ENCODE results near the gene LRRC3C.

LRRC3C gene

DNA sequence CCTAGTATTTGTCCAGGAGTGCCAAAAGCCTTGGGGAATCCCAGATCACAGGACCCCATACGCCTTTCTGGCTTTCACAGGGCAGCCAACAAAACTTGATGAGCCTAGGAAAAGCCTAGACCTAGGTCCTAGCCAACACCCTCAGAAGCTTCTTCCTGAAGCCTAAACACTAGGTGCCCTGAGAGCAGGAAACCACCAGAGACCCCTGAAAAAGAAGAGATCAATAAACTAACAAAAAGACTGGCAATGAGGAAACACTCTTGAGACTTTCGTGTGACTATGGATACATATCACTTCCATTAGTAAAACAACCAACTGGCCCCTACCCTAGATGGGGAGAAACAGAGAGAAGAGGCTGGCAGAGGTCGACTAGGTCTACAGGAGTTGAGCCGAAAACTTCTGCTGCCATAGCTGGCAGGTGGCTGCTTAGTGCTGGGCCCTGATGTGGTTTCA, 1.4 kb upstream of the LRRC3C start:
- Histone ChIP-seq H3K9me2 (replicated peaks; ENCODE audit: insufficient read depth, low read length) (no peaks in the 10 kb centered on the region), H3F3A (ENCODE audit: insufficient read depth) (no peaks in the 10 kb centered on the region), H3K27me3 (ENCODE audit: low read length) (no peaks in the 10 kb centered on the region), H4K20me1 (ENCODE audit: low read depth, low read length) (no peaks in the 10 kb centered on the region), H3K4me3 (ENCODE audit: insufficient read depth, low read length, poor library complexity, severe bottlenecking) (peak overlapping the region; percentile 90), H3K27ac (ENCODE audit: low read depth, low read length) (no peak overlapping the region), H3K4me2 (ENCODE audit: low read depth, low read length, poor library complexity, severe bottlenecking) (peak overlapping the region; percentile 89), H3K79me2 (ENCODE audit: insufficient read depth, low read length) (peaks cover 31% of the 10 kb centered on the region), H3K9me3 (ENCODE audit: insufficient read depth, low read length) (no peaks in the 10 kb centered on the region), H3K36me3 (ENCODE audit: low read length) (no peaks in the 10 kb centered on the region), H2AFZ (ENCODE audit: low read depth, low read length, severe bottlenecking) (no peak overlapping the region), H3K9ac (ENCODE audit: low read length) (peak overlapping the region; percentile 78)
- TF ChIP-seq, protein P1, sequence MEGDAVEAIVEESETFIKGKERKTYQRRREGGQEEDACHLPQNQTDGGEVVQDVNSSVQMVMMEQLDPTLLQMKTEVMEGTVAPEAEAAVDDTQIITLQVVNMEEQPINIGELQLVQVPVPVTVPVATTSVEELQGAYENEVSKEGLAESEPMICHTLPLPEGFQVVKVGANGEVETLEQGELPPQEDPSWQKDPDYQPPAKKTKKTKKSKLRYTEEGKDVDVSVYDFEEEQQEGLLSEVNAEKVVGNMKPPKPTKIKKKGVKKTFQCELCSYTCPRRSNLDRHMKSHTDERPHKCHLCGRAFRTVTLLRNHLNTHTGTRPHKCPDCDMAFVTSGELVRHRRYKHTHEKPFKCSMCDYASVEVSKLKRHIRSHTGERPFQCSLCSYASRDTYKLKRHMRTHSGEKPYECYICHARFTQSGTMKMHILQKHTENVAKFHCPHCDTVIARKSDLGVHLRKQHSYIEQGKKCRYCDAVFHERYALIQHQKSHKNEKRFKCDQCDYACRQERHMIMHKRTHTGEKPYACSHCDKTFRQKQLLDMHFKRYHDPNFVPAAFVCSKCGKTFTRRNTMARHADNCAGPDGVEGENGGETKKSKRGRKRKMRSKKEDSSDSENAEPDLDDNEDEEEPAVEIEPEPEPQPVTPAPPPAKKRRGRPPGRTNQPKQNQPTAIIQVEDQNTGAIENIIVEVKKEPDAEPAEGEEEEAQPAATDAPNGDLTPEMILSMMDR (IDR thresholded peaks at IDR 0.05; ENCODE audit: insufficient read depth, low read length, poor library complexity, severe bottlenecking): no peak
- no peak for TF ChIP-seq EZH2phosphoT487 (conservative IDR thresholded peaks at IDR 0.05; ENCODE audit: low read length)

DNA sequence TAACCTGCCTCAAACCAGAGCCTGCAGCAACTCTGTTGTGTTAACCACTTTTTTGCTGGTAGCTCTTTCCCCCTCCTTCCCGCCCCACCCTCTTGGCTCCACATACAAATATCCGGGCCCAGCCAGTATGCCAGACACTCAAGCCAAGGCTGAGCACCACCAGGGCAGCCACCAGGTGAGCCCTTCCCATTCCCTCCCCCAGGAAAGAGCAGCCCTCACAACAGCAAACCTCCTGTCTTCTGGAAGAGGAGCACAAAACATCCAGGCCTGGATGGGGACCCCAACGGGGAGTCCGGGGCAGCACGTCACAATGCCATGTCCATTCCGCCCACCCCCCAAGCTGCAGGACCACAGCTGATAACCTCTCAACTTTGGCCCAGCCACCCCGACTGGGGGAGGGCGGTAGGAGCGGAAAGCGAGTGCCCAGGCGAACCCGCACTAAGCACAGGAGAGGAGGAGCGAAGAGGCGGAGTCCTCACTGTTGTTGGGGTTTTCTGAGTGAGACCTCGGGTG, 888 bp upstream of the LRRC3C start:
- H3K36me3 ChIP-seq (ENCODE audit: low read length): no peaks in the 10 kb centered on the region
- no peaks in the 10 kb centered on the region for H3K9me2 ChIP-seq (replicated peaks; ENCODE audit: insufficient read depth, low read length)
- H3K4me3 ChIP-seq (ENCODE audit: insufficient read depth, low read length, poor library complexity, severe bottlenecking): peak overlapping the region; percentile 90
- H3F3A ChIP-seq (ENCODE audit: insufficient read depth): no peaks in the 10 kb centered on the region
- no peaks in the 10 kb centered on the region for H4K20me1 ChIP-seq (ENCODE audit: low read depth, low read length)
- H3K9ac ChIP-seq (ENCODE audit: low read length): peak overlapping the region; percentile 78
- H3K79me2 ChIP-seq (ENCODE audit: insufficient read depth, low read length): peaks cover 31% of the 10 kb centered on the region
- no peaks in the 10 kb centered on the region for H3K9me3 ChIP-seq (ENCODE audit: insufficient read depth, low read length)
- H3K4me2 ChIP-seq (ENCODE audit: low read depth, low read length, poor library complexity, severe bottlenecking): peak overlapping the region; percentile 89
- peak overlapping the region; percentile 98 for H2AFZ ChIP-seq (ENCODE audit: low read depth, low read length, severe bottlenecking)
- no peaks in the 10 kb centered on the region for H3K27me3 ChIP-seq (ENCODE audit: low read length)
- H3K27ac ChIP-seq (ENCODE audit: low read depth, low read length): 0 out of 2 replicates have a peak overlapping the region, but pooled peaks have one; percentile 20
- TF ChIP-seq EZH2phosphoT487 (conservative IDR thresholded peaks at IDR 0.05; ENCODE audit: low read length): no peak
- TF ChIP-seq, protein P1 (IDR thresholded peaks at IDR 0.05; ENCODE audit: insufficient read depth, low read length, poor library complexity, severe bottlenecking): no peak

DNA sequence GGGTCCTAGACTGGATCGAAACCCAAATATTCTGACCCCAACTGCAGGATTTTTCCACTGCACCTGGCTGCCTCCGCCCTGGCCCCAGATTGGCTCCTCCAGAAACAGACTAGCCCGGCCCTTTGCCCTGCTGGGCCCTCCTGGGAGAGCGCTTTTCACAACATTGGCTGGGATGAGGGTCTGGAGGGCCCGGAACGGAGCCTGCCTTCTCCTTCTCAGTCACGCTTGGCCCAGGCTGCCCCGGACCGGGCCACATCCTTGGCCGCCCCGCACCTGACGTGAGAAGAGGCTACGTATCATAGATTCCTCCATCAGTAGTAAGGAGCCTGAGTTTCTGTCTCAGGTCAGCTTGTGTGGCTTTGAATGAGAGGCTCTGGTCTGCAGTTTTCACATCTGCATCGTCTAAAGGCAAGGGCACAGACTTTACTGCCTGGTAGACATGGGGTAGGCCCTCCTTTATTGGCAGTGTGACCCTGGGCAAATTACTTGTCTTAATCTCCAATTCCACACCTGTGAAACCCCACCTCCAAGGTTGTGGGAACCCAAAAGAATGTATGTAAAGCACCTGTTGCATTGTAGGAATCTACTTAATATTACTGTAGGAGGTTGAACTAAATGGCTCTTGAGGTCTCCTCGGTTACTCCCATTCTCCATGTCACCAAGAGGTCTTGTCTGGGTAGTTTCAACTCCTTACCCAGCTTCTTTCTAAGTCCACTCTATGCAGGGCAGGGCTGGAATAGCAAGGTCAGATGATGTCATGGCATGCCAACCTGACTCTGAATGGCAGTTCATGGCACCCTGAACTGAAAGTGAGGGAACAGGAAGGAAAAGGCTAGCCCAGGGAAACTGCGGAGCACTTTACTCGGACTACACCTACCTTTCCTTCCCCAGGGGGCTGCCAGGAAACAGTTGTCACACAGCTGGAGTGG, 661 bp downstream of the LRRC3C start:
- no peaks in the 10 kb centered on the region for H3K9me2 ChIP-seq (replicated peaks; ENCODE audit: insufficient read depth, low read length)
- no peaks in the 10 kb centered on the region for H3K27me3 ChIP-seq (ENCODE audit: low read length)
- H3K36me3 ChIP-seq (ENCODE audit: low read length): no peaks in the 10 kb centered on the region
- H3K9me3 ChIP-seq (ENCODE audit: insufficient read depth, low read length): no peaks in the 10 kb centered on the region
- no peaks in the 10 kb centered on the region for H4K20me1 ChIP-seq (ENCODE audit: low read depth, low read length)
- H2AFZ ChIP-seq (ENCODE audit: low read depth, low read length, severe bottlenecking): peak overlapping the region; percentile 98
- no peaks in the 10 kb centered on the region for H3F3A ChIP-seq (ENCODE audit: insufficient read depth)
- TF ChIP-seq, protein P1 (IDR thresholded peaks at IDR 0.05; ENCODE audit: insufficient read depth, low read length, poor library complexity, severe bottlenecking): no peak
- TF ChIP-seq EZH2phosphoT487 (conservative IDR thresholded peaks at IDR 0.05; ENCODE audit: low read length): no peak
- peak overlapping the region; percentile 90 for H3K4me3 ChIP-seq (ENCODE audit: insufficient read depth, low read length, poor library complexity, severe bottlenecking)
- H3K79me2 ChIP-seq (ENCODE audit: insufficient read depth, low read length): peaks cover 31% of the 10 kb centered on the region
- H3K9ac ChIP-seq (ENCODE audit: low read length): peak overlapping the region; percentile 78
- H3K27ac ChIP-seq (ENCODE audit: low read depth, low read length): no peak overlapping the region
- H3K4me2 ChIP-seq (ENCODE audit: low read depth, low read length, poor library complexity, severe bottlenecking): peak overlapping the region; percentile 89

Data from SU-DHL-6 (cell line).